Pancreas (tissue), 10 donors: Measurements from ENCODE around the gene ITGA8. TPM values are rescaled to one million over a fixed set of nuclear protein-coding genes. Genes with fewer than 3 reads are reported as not detected.

Experiments
- ATAC-seq, 4 donors: fragments of 200-7000 bp; cut with Tn5 transposase; one replicate each; pipeline versions ENCODE4 v1.8.0 to v1.9.1; 2020; ENCODE audit warnings: mild to moderate bottlenecking in 4 of 4, moderate library complexity in 4 of 4
- DNase-seq, 6 donors: peaks; one replicate each; pipeline ENCODE4 v3.0.0-alpha.2; 2020
- FAIRE-seq: peaks from 2 replicates; lab custom pipeline; 2012; peaks lifted over from hg19 to GRCh38; lab: Jason Lieb, UNC
- H3K27ac ChIP-seq, 4 donors: fragments of 200-600 bp; sonication (generic); 1 replicate in 3 of 4; 2 replicates in 1 of 4; pipeline versions ENCODE4 v1.5.0 to v1.8.0; 2020
- H3K27me3 ChIP-seq, 4 donors: fragments of 200-600 bp; one replicate each; pipeline ENCODE4 v1.8.0; 2021
- H3K36me3 ChIP-seq, 3 donors: fragments of 200-600 bp; sonication (generic) in 1 of 3; one replicate each; pipeline versions ENCODE4 v1.5.0 to v1.8.0; 2020 to 2021
- H3K4me1 ChIP-seq, 3 donors: fragments of 200-600 bp; one replicate each; pipeline ENCODE4 v1.8.0; 2021
- H3K4me3 ChIP-seq, 4 donors: fragments of 200-600 bp; sonication (generic) in 2 of 4; one replicate each; pipeline versions ENCODE4 v1.5.0 to v1.8.0; 2020 to 2021
- H3K9me3 ChIP-seq, 4 donors: fragments of 200-600 bp; one replicate each; pipeline ENCODE4 v1.8.0; 2021
- CTCF ChIP-seq, 4 donors: fragments of 200-600 bp; sonication (generic) in 3 of 4; IDR thresholded peaks; one replicate each; pipeline versions ENCODE4 v1.5.0 to v1.8.0; 2021; ENCODE audit warnings: antibody characterized with exemption in 4 of 4
- WGBS, 2 donors: extraction: QIAGEN DNeasy Blood & Tissue Kit; methylation state at CpG; one replicate each; pipeline ENCODE4 v1.1.7; 2013; 5-methylcytosine and 5-hydroxymethylcytosine counted together
- intact Hi-C, 3 donors: fragments of 100-400 bp; cut with DNase I; formaldehyde crosslinking; loops; one replicate each; pipeline versions ENCODE4 v1.11.1 to v1.14.2; 2022
- polyA plus RNA-seq, 2 donors: library from polyadenylated mRNA; stranded (reverse); fragments of 200-250 nt; gene quantifications; one replicate each; pipeline ENCODE4 v1.2.3, GENCODE V29; 2013
- total RNA-seq, 6 donors: library from RNA; stranded (reverse); fragmentation: NEBNext Ultra II Directional in 4 of 6; extraction: Animal tissue kit (Norgen Biotek cat#: 25700) in 4 of 6; gene quantifications; one replicate each; pipeline versions ENCODE4 v1.2.1 to v1.2.4, GENCODE V29; 2021 to 2023
- donor health status: healthy with polysubstance abuse.
- donor health status: DM: no; HTN: no; CAD: no; lungs with moderate emphysema.
- donor health status: DM: no; HTN: no; CAD: no.
- donor health status: control.
- donor health status: control.
- donor health status: Bipolar disorder and iron deficiency.
- donor health status: DM: yes; HTN: yes; CAD: no.
- donor health status: DM: no; HTN: no; CAD: no.
- donor health status: DM: no; HTN: no; CAD: no.
- donor health status: DM: yes; HTN: yes; CAD: no.

Gene ITGA8
- total and polyA plus RNA-seq, 8 donors: 0.12 to 1.1 (median 0.52) TPM

DNA sequence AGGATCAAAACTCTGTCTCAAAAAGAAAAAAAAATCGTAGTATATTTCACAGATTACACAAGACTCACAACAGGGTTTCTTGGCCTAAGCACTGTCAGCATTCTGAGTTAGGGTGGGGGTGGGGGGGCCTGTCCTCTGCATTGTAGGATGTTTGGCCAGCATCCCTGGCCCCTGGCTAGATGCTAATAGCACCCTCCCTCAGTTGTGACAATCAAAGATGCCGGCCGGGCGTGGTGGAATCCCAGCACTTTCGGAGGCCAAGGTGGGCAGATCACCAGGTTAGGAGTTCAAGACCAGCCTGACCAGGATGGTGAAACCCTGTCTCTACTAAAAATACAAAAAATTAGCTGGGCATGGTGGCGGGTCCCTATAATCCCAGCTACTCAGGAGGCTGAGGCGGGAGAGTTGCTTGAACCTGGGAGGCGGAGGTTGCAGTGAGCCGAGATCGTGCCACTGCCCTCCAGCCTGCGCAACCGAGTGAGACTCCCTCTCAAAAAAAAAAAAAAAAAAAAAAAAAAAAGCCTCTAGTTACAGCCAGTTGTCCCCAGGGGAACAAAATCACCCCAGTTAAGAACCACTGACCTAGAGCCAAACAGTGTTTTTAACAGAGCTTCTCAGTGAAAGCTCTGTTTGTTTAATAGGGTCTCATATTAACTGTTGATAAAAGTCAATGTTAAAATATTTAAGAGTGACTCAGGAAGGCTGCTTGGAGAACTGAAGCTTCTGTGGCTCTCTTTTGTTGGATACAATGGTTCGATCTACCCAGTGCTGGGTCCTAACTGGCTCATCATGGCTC is 187.6 kb downstream of the ITGA8 start:
- ATAC-seq (no peak), DNase-seq (no peak), FAIRE-seq (no peak)
- no peak overlapping the region for H3K4me3 ChIP-seq
- no peaks in the 10 kb centered on the region for H3K36me3 ChIP-seq
- no peak for TF ChIP-seq CTCF (IDR thresholded peaks at IDR 0.05)
- no peaks in the 10 kb centered on the region for H3K4me1 ChIP-seq
- H3K27me3 ChIP-seq: no peaks in the 10 kb centered on the region
- no peaks in the 10 kb centered on the region for H3K9me3 ChIP-seq
- 70 to 79% methylated on average over 13 of the region's 13 CpGs for WGBS, 2 donors
- intact Hi-C loops: no loop called here
- no peak overlapping the region for H3K27ac ChIP-seq

DNA sequence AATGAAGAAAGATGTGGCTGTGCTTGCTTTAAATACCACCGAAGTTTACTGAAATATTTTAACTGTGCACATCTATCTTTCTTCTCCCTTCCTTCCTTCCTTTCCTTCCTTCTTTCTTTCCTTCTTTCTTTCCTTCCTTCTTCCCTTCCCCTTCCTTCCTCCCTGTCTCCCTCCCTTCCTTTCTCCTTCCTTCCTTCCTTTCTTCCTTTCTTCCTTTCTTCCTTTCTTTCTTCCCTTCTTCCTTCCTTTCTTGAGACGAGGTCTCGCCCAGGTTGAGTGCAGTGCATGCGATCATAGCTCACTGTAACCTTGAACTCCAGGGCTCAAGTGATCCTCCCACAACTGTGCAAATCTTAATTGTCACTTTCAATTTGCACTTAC is 190.9 kb downstream of the ITGA8 start:
- Histone ChIP-seq H3K4me3 (no peak overlapping the region), H3K4me1 (no peaks in the 10 kb centered on the region), H3K9me3 (no peaks in the 10 kb centered on the region), H3K27ac (no peak overlapping the region), H3K27me3 (peaks cover 0 to 4% (median 0%) of the 10 kb centered on the region in 4 donors), H3K36me3 (no peaks in the 10 kb centered on the region)
- FAIRE-seq (no peak), DNase-seq (no peak), ATAC-seq (no peak)
- WGBS, 2 donors: 53 to 70% methylated on average over 4 of the region's 4 CpGs
- no peak for TF ChIP-seq CTCF (IDR thresholded peaks at IDR 0.05)
- intact Hi-C loops: no loop called here

DNA sequence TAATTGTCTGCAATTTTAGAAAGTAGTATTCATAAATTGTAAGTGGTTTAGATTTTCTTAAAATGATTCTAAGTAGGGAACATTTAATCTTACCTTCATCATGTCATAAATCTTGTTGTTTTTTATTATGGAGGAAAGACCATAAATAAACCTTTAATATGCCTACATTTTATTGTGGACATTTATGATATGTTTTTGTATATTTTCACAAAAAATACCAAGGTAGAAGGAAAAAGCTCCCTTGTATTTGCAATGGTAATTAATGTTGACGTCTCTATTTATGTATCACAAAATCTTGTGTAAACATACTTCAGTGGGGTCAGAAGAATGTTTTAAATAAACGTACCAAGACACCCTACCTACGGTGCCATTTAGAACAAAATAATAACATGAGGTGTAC is 193.0 kb downstream of the ITGA8 start:
- intact Hi-C loops: no loop called here
- no peak for ATAC-seq
- Histone ChIP-seq H3K4me3 (no peak overlapping the region), H3K9me3 (no peaks in the 10 kb centered on the region), H3K27ac (no peak overlapping the region), H3K36me3 (no peaks in the 10 kb centered on the region), H3K4me1 (no peaks in the 10 kb centered on the region), H3K27me3 (peaks cover 0 to 4% (median 0%) of the 10 kb centered on the region in 4 donors)
- TF ChIP-seq CTCF (IDR thresholded peaks at IDR 0.05): no peak
- WGBS, 2 donors: 7 to 10% methylated on average over 3 of the region's 3 CpGs
- FAIRE-seq: no peak
- DNase-seq: no peak

DNA sequence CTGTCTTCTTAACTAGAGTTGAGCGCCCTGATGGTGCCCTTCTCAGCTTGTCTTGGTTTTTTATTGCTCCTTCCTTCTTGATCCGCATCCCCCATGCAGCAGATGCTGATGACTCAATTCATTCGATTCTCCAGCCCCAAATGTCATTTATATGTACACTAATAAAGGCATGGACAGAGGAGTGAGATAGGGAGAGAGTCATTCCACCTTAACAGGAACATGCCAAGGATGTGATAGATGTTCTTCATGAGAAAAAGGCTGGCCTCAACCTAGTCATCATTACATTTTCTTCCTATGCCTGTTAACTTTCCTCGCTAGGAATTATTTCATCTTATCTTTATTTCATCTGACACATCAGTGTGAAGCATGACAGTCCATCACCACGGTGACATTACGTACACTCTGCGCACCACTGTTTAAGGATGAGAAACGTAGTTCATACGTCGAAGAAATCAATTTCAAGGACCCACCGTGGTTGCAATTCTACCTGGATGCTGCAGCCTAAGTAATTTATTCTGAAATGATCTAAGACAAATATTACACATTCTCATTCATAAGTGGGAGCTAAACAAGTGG is 198.3 kb downstream of the ITGA8 start:
- 62 to 64% methylated on average over 11 of the region's 11 CpGs for WGBS, 2 donors
- H3K36me3 ChIP-seq: no peaks in the 10 kb centered on the region
- no peak for ATAC-seq
- intact Hi-C loops: no loop called here
- no peaks in the 10 kb centered on the region for H3K9me3 ChIP-seq
- H3K27me3 ChIP-seq: peaks cover 0 to 4% (median 0%) of the 10 kb centered on the region in 4 donors
- H3K27ac ChIP-seq: no peak overlapping the region
- H3K4me3 ChIP-seq: no peak overlapping the region
- H3K4me1 ChIP-seq: no peaks in the 10 kb centered on the region
- no peak for FAIRE-seq
- TF ChIP-seq CTCF (IDR thresholded peaks at IDR 0.05): no peak
- DNase-seq: no peak

DNA sequence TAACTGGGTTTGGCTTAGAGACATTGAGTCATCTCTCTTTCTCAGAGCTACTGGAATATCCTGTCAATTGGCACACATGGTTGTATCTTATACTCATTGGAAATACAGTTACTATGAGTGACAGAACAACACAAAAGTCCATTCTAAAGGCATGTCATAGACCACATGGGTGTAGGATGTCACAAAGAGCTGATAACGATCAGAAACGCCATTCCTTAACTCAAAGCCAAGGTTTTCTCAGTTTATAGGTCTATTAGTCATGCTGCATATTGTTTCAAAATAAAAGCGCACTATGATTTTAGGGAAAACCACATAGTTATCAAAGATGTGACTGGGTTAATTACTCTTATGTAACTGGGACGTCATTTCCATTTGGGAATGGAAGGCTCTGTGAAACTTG is 201.5 kb downstream of the ITGA8 start:
- no peak overlapping the region for H3K27ac ChIP-seq
- H3K27me3 ChIP-seq: no peaks in the 10 kb centered on the region
- no peaks in the 10 kb centered on the region for H3K9me3 ChIP-seq
- TF ChIP-seq CTCF (IDR thresholded peaks at IDR 0.05): no peak
- FAIRE-seq (no peak), ATAC-seq (no peak), DNase-seq (no peak)
- intact Hi-C loops: no loop called here
- no peaks in the 10 kb centered on the region for H3K4me1 ChIP-seq
- WGBS, 2 donors: 45 to 49% methylated on average over 4 of the region's 4 CpGs
- no peak overlapping the region for H3K4me3 ChIP-seq
- H3K36me3 ChIP-seq: no peaks in the 10 kb centered on the region
